ENCODE data around the gene EFCAB6. TPM values are rescaled to one million over a fixed set of nuclear protein-coding genes. Genes with fewer than 3 reads are reported as not detected.
A peak's percentile ranks its signal among the peaks of the same experiment; 100 is the strongest.

EFCAB6 gene
- total RNA-seq, 2 experiments from 2014 or later, result 0.27 to 0.29 TPM

GRCh38 chr22:43532301-43533155 lies 279.6 kb downstream of the EFCAB6 start:
- H3K36me3 Mint-ChIP-seq, result no peaks in the 10 kb centered on the region
- no peaks in the 10 kb centered on the region for H3K9me3 Mint-ChIP-seq
- POLR2A ChIA-PET, result no interaction called here
- intact Hi-C loops (cut with micrococcal nuclease), result no loop called here
- H3K27ac Mint-ChIP-seq, result no peak overlapping the region
- H3K4me1 Mint-ChIP-seq (ENCODE audit: low read depth), result no peaks in the 10 kb centered on the region
- H3K4me3 Mint-ChIP-seq, result no peak overlapping the region
- no peak for DNase-seq
- CTCF ChIA-PET, result no interaction called here
- peaks cover 11% of the 10 kb centered on the region for H3K27me3 Mint-ChIP-seq

GRCh38 chr22:43531651-43532050 lies 280.5 kb downstream of the EFCAB6 start:
- Mint-ChIP-seq H3K4me3 (no peak overlapping the region), H3K4me1 (ENCODE audit: low read depth) (no peaks in the 10 kb centered on the region), H3K36me3 (no peaks in the 10 kb centered on the region), H3K27ac (no peak overlapping the region), H3K9me3 (no peaks in the 10 kb centered on the region), H3K27me3 (peaks cover 7% of the 10 kb centered on the region)
- intact Hi-C loops (cut with micrococcal nuclease), result no loop called here
- DNase-seq, result no peak
- ChIA-PET POLR2A (no interaction called here), CTCF (no interaction called here)

- Mint-ChIP-seq H3K36me3 (no peaks in the 10 kb centered on the region), H3K9me3 (no peaks in the 10 kb centered on the region), H3K27ac (no peak overlapping the region), H3K27me3 (peaks cover 7% of the 10 kb centered on the region), H3K4me3 (no peak overlapping the region), H3K4me1 (ENCODE audit: low read depth) (no peaks in the 10 kb centered on the region)
- ChIA-PET CTCF (no interaction called here), POLR2A (no interaction called here)
- intact Hi-C loops (cut with micrococcal nuclease), result no loop called here
- DNase-seq, result no peak
Observed at GRCh38 chr22:43530349-43531201, 281.5 kb downstream of the EFCAB6 start.

- POLR2A ChIA-PET, result no interaction called here
- Mint-ChIP-seq H3K36me3 (no peaks in the 10 kb centered on the region), H3K27ac (no peak overlapping the region), H3K4me1 (ENCODE audit: low read depth) (no peaks in the 10 kb centered on the region), H3K27me3 (peaks cover 10% of the 10 kb centered on the region), H3K4me3 (no peak overlapping the region), H3K9me3 (no peaks in the 10 kb centered on the region)
- DNase-seq, result no peak
- intact Hi-C loops (cut with micrococcal nuclease), result no loop called here
- CTCF ChIA-PET, result no interaction called here
Observed at GRCh38 chr22:43529934-43530333, 282.2 kb downstream of the EFCAB6 start.

GRCh38 chr22:43529461-43529860 lies 282.6 kb downstream of the EFCAB6 start:
- Mint-ChIP-seq H3K27ac (no peak overlapping the region), H3K36me3 (no peaks in the 10 kb centered on the region), H3K27me3 (peaks cover 11% of the 10 kb centered on the region), H3K4me1 (ENCODE audit: low read depth) (no peaks in the 10 kb centered on the region), H3K4me3 (no peak overlapping the region), H3K9me3 (no peaks in the 10 kb centered on the region)
- DNase-seq, result no peak
- CTCF ChIA-PET, result interaction anchor here (1.1 kb wide), 1 partner anchor 16 kb away, joined by 3 read pairs; no protein-coding TSS in a partner anchor
- intact Hi-C loops (cut with micrococcal nuclease), result no loop called here
- POLR2A ChIA-PET, result no interaction called here

- ChIA-PET CTCF (interaction anchor here (0.6 to 1.1 kb wide), 2 partner anchors 17 to 79 kb away, joined by 3 to 6 read pairs; no protein-coding TSS in a partner anchor), POLR2A (no interaction called here)
- no peaks in the 10 kb centered on the region for H3K4me1 Mint-ChIP-seq (ENCODE audit: low read depth)
- H3K4me3 Mint-ChIP-seq, result no peak overlapping the region
- H3K9me3 Mint-ChIP-seq, result no peaks in the 10 kb centered on the region
- no peaks in the 10 kb centered on the region for H3K36me3 Mint-ChIP-seq
- peaks cover 11% of the 10 kb centered on the region for H3K27me3 Mint-ChIP-seq
- intact Hi-C loops (cut with micrococcal nuclease), result no loop called here
- DNase-seq, result no peak
- no peak overlapping the region for H3K27ac Mint-ChIP-seq
Observed at GRCh38 chr22:43528601-43529360, 283.3 kb downstream of the EFCAB6 start.

- no peaks in the 10 kb centered on the region for H3K9me3 Mint-ChIP-seq
- no peak for DNase-seq
- no peak overlapping the region for H3K4me3 Mint-ChIP-seq
- H3K27ac Mint-ChIP-seq, result no peak overlapping the region
- CTCF ChIA-PET, result no interaction called here
- no peaks in the 10 kb centered on the region for H3K36me3 Mint-ChIP-seq
- peaks cover 11% of the 10 kb centered on the region for H3K27me3 Mint-ChIP-seq
- no peaks in the 10 kb centered on the region for H3K4me1 Mint-ChIP-seq (ENCODE audit: low read depth)
- intact Hi-C loops (cut with micrococcal nuclease), result no loop called here
- POLR2A ChIA-PET, result no interaction called here
Observed at GRCh38 chr22:43526946-43527345, 285.2 kb downstream of the EFCAB6 start.

GRCh38 chr22:43526117-43526655 lies 285.9 kb downstream of the EFCAB6 start:
- POLR2A ChIA-PET, result no interaction called here
- Mint-ChIP-seq H3K4me1 (ENCODE audit: low read depth) (peaks cover 3% of the 10 kb centered on the region), H3K9me3 (no peaks in the 10 kb centered on the region), H3K27ac (no peak overlapping the region), H3K36me3 (no peaks in the 10 kb centered on the region), H3K27me3 (peaks cover 11% of the 10 kb centered on the region), H3K4me3 (no peak overlapping the region)
- intact Hi-C loops (cut with micrococcal nuclease), result no loop called here
- CTCF ChIA-PET, result interaction anchor here (0.7 kb wide), 1 partner anchor 359 kb away, joined by 3 read pairs; no protein-coding TSS in a partner anchor
- no peak for DNase-seq

- DNase-seq, result no peak
- Mint-ChIP-seq H3K4me3 (no peak overlapping the region), H3K9me3 (no peaks in the 10 kb centered on the region), H3K27me3 (peaks cover 14% of the 10 kb centered on the region), H3K4me1 (ENCODE audit: low read depth) (peaks cover 16% of the 10 kb centered on the region), H3K36me3 (no peaks in the 10 kb centered on the region), H3K27ac (no peak overlapping the region)
- CTCF ChIA-PET, result interaction anchor here (1.0 kb wide), 1 partner anchor 16 kb away, joined by 3 read pairs; no protein-coding TSS in a partner anchor
- POLR2A ChIA-PET, result no interaction called here
- intact Hi-C loops (cut with micrococcal nuclease), result no loop called here
Observed at GRCh38 chr22:43521716-43522115, 290.4 kb downstream of the EFCAB6 start.

GRCh38 chr22:43520632-43521039 lies 291.5 kb downstream of the EFCAB6 start:
- H3K27ac Mint-ChIP-seq, result peak overlapping the region; percentile 16
- POLR2A ChIA-PET, result no interaction called here

GRCh38 chr22:43516996-43517635 lies 295.0 kb downstream of the EFCAB6 start:
- peaks cover 7% of the 10 kb centered on the region for H3K27me3 Mint-ChIP-seq
- ChIA-PET POLR2A (no interaction called here), CTCF (no interaction called here)
- no peak for DNase-seq
- peaks cover 16% of the 10 kb centered on the region for H3K4me1 Mint-ChIP-seq (ENCODE audit: low read depth)
- H3K4me3 Mint-ChIP-seq, result no peak overlapping the region
- H3K27ac Mint-ChIP-seq, result no peak overlapping the region
- no peaks in the 10 kb centered on the region for H3K9me3 Mint-ChIP-seq
- intact Hi-C loops (cut with micrococcal nuclease), result no loop called here
- H3K36me3 Mint-ChIP-seq, result no peaks in the 10 kb centered on the region

More at GRCh38 chr22:43520632-43521039, 291.5 kb downstream of the EFCAB6 start:
- peaks cover 16% of the 10 kb centered on the region for H3K4me1 Mint-ChIP-seq (ENCODE audit: low read depth)
- intact Hi-C loops (cut with micrococcal nuclease), result no loop called here
- H3K36me3 Mint-ChIP-seq, result no peaks in the 10 kb centered on the region
- H3K4me3 Mint-ChIP-seq, result no peak overlapping the region
- H3K27me3 Mint-ChIP-seq, result peaks cover 14% of the 10 kb centered on the region
- CTCF ChIA-PET, result interaction anchor here (1.0 kb wide), 1 partner anchor 17 kb away, joined by 3 read pairs; no protein-coding TSS in a partner anchor
- no peaks in the 10 kb centered on the region for H3K9me3 Mint-ChIP-seq
- no peak for DNase-seq
